Raji (cell line): ENCODE measurements around the gene LIG3.

Experiments used
- POLR2A ChIP-seq: IDR thresholded peaks from 2 replicates; pipeline ENCODE4 v1.6.1; 2011; ENCODE audit warnings: low read depth, low read length, control low read depth; ENCODE audit not compliant: insufficient read depth

The LIG3 gene

DNA sequence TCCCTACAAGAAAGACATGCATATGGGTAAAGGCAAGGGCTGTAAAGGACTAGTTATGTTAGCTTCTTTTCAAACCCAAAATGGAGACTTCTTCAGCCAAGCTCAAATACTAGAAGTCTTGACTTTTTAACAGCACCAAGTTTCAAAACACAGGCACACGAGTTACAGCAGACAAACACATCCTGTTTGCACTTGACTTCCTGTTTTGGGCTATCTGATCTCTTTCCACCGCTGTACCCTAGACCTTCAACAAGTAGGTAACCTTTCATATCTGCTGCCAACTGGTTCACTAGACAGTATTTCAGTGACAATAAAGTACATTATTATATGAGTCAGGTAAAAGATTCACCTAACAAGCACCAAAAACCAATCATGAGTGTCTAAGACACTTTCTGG, 70.9 kb downstream of the LIG3 start:
- TF ChIP-seq POLR2A, result 0 out of 2 replicates have a peak, but pooled peaks have one; percentile 14

DNA sequence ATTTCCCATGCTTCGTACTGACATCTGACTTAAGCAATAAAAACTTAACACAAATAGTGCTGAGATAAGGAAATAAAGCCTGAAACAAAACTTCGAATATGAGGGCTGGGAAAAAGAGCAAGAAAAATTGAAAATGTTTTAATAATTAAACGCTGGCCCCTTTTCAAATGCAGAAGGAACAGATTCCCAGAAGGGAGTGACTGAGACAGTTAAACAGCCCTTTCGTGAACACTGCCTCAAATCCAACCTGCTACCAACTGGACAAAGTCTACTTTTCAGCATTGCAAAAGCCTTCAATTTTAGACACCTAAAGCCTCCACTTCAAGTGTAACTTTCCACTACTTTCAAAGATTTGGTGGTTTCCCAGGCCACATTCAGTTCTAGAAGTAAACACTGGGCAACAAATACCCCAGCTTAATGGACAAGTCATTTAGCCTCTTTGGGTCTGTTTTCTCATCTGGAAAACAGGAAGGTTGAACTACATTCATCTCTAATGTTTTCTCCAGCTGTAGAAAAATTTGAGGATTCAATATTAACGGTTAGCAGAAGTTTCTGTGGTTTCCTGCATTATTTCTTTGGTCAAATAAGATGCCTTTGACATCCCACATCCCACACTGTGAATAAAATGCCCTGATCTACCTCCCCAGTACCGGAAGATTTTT, 71.4 kb downstream of the LIG3 start:
- TF ChIP-seq POLR2A, result no peak

DNA sequence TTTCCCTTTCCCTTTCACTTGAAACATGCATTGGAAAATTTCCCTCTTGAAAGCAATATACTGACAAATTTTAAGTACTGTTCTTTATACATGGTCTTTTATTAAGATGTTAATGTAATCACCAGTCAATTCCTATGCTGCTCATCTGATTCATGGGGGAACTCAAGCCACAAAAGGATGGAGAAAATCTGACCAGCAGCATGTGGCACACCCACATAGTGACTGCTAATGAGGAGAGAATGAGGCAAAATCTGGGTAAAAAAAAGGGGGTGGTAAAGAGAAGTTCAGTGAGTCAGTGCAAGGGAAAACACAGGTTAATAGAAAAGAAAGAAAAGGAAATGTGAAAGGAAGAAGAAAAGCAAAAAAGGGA, 71.9 kb downstream of the LIG3 start:
- TF ChIP-seq POLR2A, result no peak

DNA sequence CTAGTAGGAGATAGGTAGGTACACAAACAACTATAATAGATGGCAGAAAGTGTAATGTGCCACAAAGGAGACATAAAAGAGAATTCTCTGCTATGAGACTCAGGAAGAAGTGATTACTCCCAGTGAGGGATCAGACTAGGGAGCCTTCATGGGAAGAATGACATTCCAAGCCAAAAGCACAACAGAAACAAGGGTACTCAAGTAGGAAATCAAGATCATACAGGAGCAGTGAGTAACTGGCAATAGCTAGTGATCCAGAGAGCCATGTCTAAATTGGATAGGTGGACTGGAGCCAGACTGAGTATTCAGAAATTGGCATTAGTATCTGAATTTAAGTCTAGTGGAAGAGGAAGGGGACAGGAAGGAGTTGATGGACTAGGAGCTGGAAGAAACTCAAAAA, 72.5 kb downstream of the LIG3 start:
- TF ChIP-seq POLR2A, result no peak

DNA sequence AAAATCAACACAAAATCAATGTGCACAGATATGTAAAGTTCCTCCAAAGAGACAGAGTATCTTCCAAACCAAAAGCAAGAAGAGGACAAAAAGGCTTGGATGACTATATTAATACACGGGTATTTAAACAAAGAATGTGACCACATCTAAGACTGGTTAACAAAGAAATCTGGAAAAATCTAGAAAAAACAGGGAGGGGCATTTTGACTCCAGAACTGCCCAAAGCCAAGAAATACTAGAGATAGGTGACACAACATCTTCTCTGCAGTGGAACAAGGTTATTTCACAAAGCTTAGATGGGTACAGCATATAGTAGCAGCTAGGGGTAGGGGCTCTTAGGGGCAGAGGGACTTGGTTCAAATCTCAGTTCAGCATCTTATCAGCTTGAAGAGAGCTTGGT, 72.9 kb downstream of the LIG3 start:
- TF ChIP-seq POLR2A, result no peak

DNA sequence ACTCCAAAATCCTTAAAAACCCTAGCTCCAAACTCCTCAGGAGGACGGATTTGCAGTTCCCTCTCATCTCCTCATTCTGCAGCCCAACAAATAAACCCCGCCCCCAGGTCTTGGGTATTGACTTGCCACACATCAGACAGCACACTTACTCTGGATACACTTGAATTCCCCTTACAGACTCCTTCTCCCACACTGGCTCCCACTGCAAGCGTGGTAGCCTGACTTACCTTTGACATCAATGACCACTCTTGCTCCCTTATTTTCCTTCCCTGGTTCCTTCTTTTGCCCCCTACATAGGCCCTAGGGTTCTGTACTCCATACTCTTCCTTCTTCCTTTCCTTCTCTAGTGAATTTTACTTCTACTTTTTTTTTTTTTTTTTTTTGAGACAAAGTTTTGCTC, 75.7 kb downstream of the LIG3 start:
- no peak for TF ChIP-seq POLR2A

DNA sequence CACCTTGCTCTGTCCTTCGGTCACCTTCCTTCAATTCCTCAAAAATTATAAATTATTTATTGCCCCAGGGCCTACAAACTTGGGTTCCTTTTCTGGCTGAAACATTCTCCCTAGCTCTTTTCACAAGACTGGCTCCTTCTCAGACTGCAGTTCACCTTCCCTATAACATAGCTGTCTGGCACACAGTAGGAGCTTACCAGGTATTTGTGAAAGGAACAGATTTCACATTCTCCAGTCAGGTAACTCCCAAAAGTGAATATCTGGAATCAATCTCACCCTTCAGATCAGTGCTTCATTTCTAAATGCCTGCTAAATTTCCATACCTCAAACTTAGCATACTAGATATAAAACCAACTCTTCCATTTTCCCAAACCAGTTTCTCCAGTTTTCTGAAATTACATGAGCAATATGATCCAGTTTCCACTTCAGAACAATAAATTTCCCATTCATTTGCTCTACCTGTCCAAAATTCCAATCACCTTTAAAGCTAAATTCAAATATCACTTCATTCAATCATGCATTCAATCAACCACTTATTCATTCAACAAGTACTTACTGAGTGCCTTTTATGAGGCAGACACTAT, 77.1 kb downstream of the LIG3 start:
- no peak for TF ChIP-seq POLR2A
